Breast epithelium (tissue), 3 donors: ENCODE measurements around the gene CCT8L2.
"Not testable (repeated sequence)": the region's sequence is repeated elsewhere in the genome, so short reads cannot be mapped to it uniquely, and the experiment has no call there.

Experiments used
- CTCF ChIP-seq, 3 donors: fragments of 450-650 bp; IDR thresholded peaks; one replicate each; pipeline ENCODE4 v1.5.1; 2016 to 2017; ENCODE audit warnings: antibody characterized with exemption in 3 of 3, mild to moderate bottlenecking in 3 of 3, moderate library complexity in 3 of 3
- POLR2A ChIP-seq: fragments of 450-650 bp; IDR thresholded peaks from one replicate; pipeline ENCODE4 v1.6.1; 2016; ENCODE audit warnings: antibody characterized with exemption, mild to moderate bottlenecking, moderate library complexity

DNA sequence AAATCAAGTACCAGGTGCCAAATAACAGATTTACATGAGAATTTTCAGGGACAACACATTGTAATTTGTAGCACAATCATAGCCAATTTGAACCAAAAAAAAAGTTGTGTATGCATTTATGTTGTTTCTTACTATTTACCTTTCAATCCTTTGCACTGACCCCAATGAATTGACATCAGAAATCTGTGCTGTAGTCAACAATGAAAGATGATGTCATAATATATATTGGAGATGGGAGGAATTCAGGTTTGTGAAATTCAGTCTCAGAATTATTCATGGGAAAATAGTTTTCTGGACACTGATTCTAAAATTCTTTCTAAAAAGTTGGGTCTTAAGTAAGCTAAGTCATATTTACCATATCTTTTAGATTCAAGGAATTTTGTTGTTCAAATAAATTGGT is 31.0 kb upstream of the CCT8L2 start:
- TF ChIP-seq CTCF (IDR thresholded peaks at IDR 0.05); POLR2A: not testable (repeated sequence)
